Loucy (cell line): ENCODE results near the gene PHTF1.

Experiments used
- EZH2phosphoT487 ChIP-seq: fragments of 200-600 bp; IDR thresholded peaks from 2 replicates; pipeline ENCODE4 v1.6.1; 2018; ENCODE audit warnings: antibody characterized with exemption, mild to moderate bottlenecking, moderate library complexity, borderline replicate concordance
- TF ChIP-seq, protein P1 (sequence below): fragments of 200-600 bp; sonication (generic); conservative IDR thresholded peaks from 2 replicates; pipeline ENCODE4 v1.5.1; 2014; ENCODE audit warnings: mild to moderate bottlenecking, antibody characterized with exemption, low read length

DNA sequence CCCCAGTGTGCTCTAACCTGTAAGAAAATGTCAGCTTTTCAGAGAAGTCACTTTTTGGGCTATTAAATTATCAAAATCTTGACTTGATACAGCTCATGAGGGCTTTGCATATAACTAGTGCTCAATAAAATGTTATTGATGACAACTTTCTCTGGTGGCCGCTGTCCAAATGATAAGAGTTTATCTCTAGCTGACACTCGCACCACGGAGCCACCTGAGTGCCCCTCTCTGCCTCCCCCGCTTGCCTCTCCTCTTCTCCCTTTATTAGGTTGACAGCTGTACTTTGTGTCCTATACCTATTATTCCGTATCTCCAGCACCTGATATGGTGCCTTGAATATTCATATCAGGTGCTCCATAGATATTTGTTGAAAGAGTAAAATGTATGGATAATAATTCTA lies 82.8 kb downstream of the PHTF1 start:
- TF ChIP-seq, protein P1, sequence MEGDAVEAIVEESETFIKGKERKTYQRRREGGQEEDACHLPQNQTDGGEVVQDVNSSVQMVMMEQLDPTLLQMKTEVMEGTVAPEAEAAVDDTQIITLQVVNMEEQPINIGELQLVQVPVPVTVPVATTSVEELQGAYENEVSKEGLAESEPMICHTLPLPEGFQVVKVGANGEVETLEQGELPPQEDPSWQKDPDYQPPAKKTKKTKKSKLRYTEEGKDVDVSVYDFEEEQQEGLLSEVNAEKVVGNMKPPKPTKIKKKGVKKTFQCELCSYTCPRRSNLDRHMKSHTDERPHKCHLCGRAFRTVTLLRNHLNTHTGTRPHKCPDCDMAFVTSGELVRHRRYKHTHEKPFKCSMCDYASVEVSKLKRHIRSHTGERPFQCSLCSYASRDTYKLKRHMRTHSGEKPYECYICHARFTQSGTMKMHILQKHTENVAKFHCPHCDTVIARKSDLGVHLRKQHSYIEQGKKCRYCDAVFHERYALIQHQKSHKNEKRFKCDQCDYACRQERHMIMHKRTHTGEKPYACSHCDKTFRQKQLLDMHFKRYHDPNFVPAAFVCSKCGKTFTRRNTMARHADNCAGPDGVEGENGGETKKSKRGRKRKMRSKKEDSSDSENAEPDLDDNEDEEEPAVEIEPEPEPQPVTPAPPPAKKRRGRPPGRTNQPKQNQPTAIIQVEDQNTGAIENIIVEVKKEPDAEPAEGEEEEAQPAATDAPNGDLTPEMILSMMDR = no peak
- TF ChIP-seq EZH2phosphoT487 = no peak
